DND-41 (cell line): ENCODE measurements around the gene TRIM36.
A peak's percentile ranks its signal among the peaks of the same experiment; 100 is the strongest.

ENCODE experiments used
- ATAC-seq: fragments of 200-7000 bp; cut with Tn5 transposase; 3 replicates; pipeline ENCODE4 v1.9.1; 2021; ENCODE audit warnings: low read depth; ENCODE audit not compliant: insufficient read depth
- DNase-seq: peaks from one replicate; pipeline ENCODE4 v3.0.0-alpha.2; 2020
- H2AFZ ChIP-seq: 2 replicates; pipeline ENCODE4 v1.6.0; 2012; ENCODE audit warnings: low read depth, low read length
- H3K27ac ChIP-seq: 2 replicates; pipeline ENCODE4 v1.5.1; 2012; ENCODE audit warnings: low read length, inconsistent platforms
- H3K27me3 ChIP-seq: fragments of 200-600 bp; sonication (generic); 2 replicates; pipeline ENCODE4 v1.6.0; 2012; ENCODE audit warnings: low read length, mild to moderate bottlenecking, inconsistent platforms; ENCODE audit not compliant: insufficient read depth, poor library complexity
- H3K36me3 ChIP-seq: 2 replicates; pipeline ENCODE4 v1.5.1; 2012; ENCODE audit warnings: low read length, inconsistent platforms; ENCODE audit not compliant: insufficient read depth
- H3K4me1 ChIP-seq: 2 replicates; pipeline ENCODE4 v1.5.1; 2012; ENCODE audit warnings: mild to moderate bottlenecking, low read length; ENCODE audit not compliant: insufficient read depth
- H3K4me2 ChIP-seq: 2 replicates; pipeline ENCODE4 v1.6.0; 2012; ENCODE audit warnings: mild to moderate bottlenecking, moderate library complexity, low read length, inconsistent platforms; ENCODE audit not compliant: insufficient read depth
- H3K4me3 ChIP-seq, 2 experiments: fragments of 200-600 bp in 1 of 2; shearing (Covaris generic) in 1 of 2; 2 replicates each; pipeline ENCODE4 v1.5.1; 2012 to 2016; ENCODE audit warnings: inconsistent platforms in 2 of 2, low read length in 2 of 2, mild to moderate bottlenecking in 2 of 2, low read depth in 1 of 2, moderate library complexity in 1 of 2
- H3K79me2 ChIP-seq: 2 replicates; pipeline ENCODE4 v1.6.0; 2012; ENCODE audit warnings: low read length, inconsistent platforms; ENCODE audit not compliant: insufficient read depth
- H3K9ac ChIP-seq: 2 replicates; pipeline ENCODE4 v1.6.0; 2012; ENCODE audit warnings: low read depth, mild to moderate bottlenecking, inconsistent platforms, low read length, moderate library complexity
- H3K9me3 ChIP-seq: 2 replicates; pipeline ENCODE4 v1.5.1; 2012; ENCODE audit warnings: low read length, moderate library complexity, mild to moderate bottlenecking, inconsistent platforms; ENCODE audit not compliant: insufficient read depth, severe bottlenecking
- H4K20me1 ChIP-seq: 2 replicates; pipeline ENCODE4 v1.6.0; 2012; ENCODE audit warnings: low read length; ENCODE audit not compliant: insufficient read depth
- CTCF ChIP-seq: IDR thresholded peaks from 2 replicates; pipeline ENCODE4 v1.5.1; 2012; ENCODE audit warnings: borderline replicate concordance, low read length, moderate library complexity, mild to moderate bottlenecking; ENCODE audit not compliant: poor library complexity, severe bottlenecking; ENCODE audit errors: extremely low read depth
- EZH2 ChIP-seq: IDR thresholded peaks from 3 replicates; pipeline ENCODE4 v1.6.1; 2012; ENCODE audit warnings: borderline replicate concordance, low read depth, mild to moderate bottlenecking, moderate library complexity, low read length, inconsistent platforms; ENCODE audit not compliant: severe bottlenecking

Gene TRIM36

GRCh38 chr5:115109356-115109755 is 60.4 kb downstream of the TRIM36 start:
- DNase-seq (no peak), ATAC-seq (no peak)
- Histone ChIP-seq H3K9me3 (no peaks in the 10 kb centered on the region), H2AFZ (no peak overlapping the region), H3K9ac (no peak overlapping the region), H3K4me3 (no peak overlapping the region), H3K27me3 (no peaks in the 10 kb centered on the region), H3K79me2 (no peaks in the 10 kb centered on the region), H3K4me2 (no peak overlapping the region), H3K4me1 (no peaks in the 10 kb centered on the region), H3K36me3 (no peaks in the 10 kb centered on the region), H4K20me1 (no peaks in the 10 kb centered on the region), H3K27ac (no peak overlapping the region)
- TF ChIP-seq EZH2 (no peak), CTCF (no peak)

GRCh38 chr5:115100319-115100955 is 69.3 kb downstream of the TRIM36 start:
- DNase-seq = no peak

GRCh38 chr5:115098041-115098702 is 71.5 kb downstream of the TRIM36 start:
- Histone ChIP-seq H3K36me3 (no peaks in the 10 kb centered on the region), H3K9me3 (no peaks in the 10 kb centered on the region), H3K4me1 (no peaks in the 10 kb centered on the region), H3K4me3 (no peak overlapping the region), H3K4me2 (no peak overlapping the region), H3K79me2 (no peaks in the 10 kb centered on the region), H3K9ac (no peak overlapping the region), H3K27ac (no peak overlapping the region), H3K27me3 (no peaks in the 10 kb centered on the region), H2AFZ (no peak overlapping the region), H4K20me1 (no peaks in the 10 kb centered on the region)
- DNase-seq (peak; percentile 22), ATAC-seq (peak; percentile 65; the same call in 2 of the 3 replicates)
- peak; percentile 71 for TF ChIP-seq CTCF
- TF ChIP-seq EZH2 = no peak

More at GRCh38 chr5:115100319-115100955, 69.3 kb downstream of the TRIM36 start:
- no peak overlapping the region for H3K4me3 ChIP-seq
- H3K79me2 ChIP-seq = no peaks in the 10 kb centered on the region
- no peak overlapping the region for H3K27ac ChIP-seq
- ATAC-seq = no peak
- H4K20me1 ChIP-seq = no peaks in the 10 kb centered on the region
- H3K9me3 ChIP-seq = no peaks in the 10 kb centered on the region
- no peak overlapping the region for H2AFZ ChIP-seq
- no peak overlapping the region for H3K4me2 ChIP-seq
- TF ChIP-seq EZH2 = no peak
- no peak for TF ChIP-seq CTCF
- no peaks in the 10 kb centered on the region for H3K4me1 ChIP-seq
- no peak overlapping the region for H3K9ac ChIP-seq
- H3K36me3 ChIP-seq = no peaks in the 10 kb centered on the region
- H3K27me3 ChIP-seq = no peaks in the 10 kb centered on the region
